Ammon's horn (tissue), 1 donor: ENCODE data around the gene ZNF35.
"Not testable (repeated sequence)": the region's sequence is repeated elsewhere in the genome, so short reads cannot be mapped to it uniquely, and the experiment has no call there.

Experiments
- DNase-seq: peaks from one replicate; pipeline ENCODE4 v3.0.0-alpha.2; 2016; ENCODE audit warnings: low spot score

Gene ZNF35

GRCh38 chr3:44648564-44649229 is at the start of gene ZNF35:
Gene ZNF35 (plus strand): TSS chr3:44648732. CDS start chr3:44651068, 2,336 bp downstream.
- peak; percentile 90 for DNase-seq

- no peak for DNase-seq
Measured at GRCh38 chr3:44601749-44602148, 46.8 kb upstream of the ZNF35 start.

GRCh38 chr3:44612678-44613077 is 35.9 kb upstream of the ZNF35 start:
- no peak for DNase-seq

GRCh38 chr3:44624749-44625480 is 23.6 kb upstream of the ZNF35 start, which contains the start of gene ZNF197:
Gene ZNF197 (plus strand): TSS chr3:44625036. CDS start chr3:44629155, 4,119 bp downstream.
- DNase-seq, result peak; percentile 94

DNA sequence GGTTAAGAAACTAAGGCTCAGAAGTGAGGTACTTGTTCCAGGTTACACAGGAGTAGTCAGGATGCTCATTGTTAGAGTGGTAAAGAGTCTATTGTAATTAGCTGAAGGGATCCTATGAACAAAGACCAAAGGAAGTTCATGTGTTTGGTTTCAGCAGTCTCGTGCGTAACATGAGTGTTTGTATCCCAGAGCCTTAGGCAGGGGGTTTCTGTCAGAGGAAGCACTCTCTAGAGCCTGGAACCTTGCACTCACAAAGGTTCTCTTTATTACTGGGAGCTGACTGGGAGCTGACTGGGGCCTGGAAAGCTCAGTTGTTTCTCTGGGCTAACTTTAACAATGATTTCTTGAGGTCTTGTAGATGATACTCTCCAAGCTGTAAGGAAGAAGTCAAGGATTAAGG is 19.8 kb upstream of the ZNF35 start:
- DNase-seq, result no peak

- DNase-seq, result no peak
Measured at GRCh38 chr3:44632193-44632592, 16.3 kb upstream of the ZNF35 start.

DNA sequence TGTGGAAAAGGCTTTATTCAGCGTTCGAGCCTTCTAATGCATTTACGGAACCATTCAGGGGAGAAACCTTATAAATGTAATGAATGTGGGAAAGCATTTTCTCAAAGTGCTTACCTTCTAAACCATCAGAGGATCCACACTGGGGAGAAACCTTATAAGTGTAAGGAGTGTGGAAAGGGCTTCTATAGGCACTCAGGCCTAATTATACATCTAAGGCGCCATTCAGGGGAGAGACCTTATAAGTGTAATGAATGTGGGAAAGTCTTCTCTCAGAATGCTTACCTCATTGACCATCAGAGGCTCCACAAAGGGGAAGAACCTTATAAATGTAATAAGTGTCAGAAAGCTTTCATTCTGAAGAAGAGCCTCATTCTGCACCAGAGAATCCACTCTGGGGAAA is 6.2 kb upstream of the ZNF35 start:
- no peak for DNase-seq

DNA sequence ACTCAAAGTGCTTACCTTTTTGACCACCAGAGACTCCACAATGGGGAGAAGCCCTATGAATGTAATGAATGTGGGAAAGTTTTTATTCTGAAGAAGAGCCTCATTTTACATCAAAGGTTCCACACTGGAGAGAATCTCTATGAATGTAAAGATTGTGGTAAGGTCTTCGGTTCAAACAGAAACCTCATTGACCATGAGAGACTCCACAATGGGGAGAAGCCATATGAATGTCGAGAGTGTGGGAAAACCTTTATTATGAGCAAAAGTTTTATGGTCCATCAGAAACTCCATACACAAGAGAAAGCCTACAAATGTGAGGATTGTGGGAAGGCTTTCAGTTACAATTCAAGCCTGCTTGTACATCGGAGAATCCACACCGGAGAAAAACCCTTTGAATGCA is 5.5 kb upstream of the ZNF35 start:
- no peak for DNase-seq

DNA sequence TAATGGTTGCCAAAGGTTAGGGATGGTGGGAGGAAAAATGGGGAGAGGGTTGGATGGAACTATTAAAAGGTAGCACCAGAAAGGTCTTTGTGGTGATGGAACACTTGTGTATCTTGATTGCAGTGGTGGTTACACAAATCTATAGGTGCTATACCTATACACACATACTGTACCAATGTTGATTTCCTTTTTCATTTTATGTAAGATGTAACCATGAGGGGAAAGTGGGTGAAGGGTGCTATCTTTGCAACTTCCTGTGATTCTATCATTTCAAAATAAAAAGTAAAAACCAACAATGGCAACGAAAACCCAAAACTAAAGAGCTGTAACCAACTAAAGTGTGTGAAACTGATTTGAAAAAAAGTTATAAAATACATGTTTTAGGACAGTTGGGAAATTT is 761 bp upstream of the ZNF35 start:
- DNase-seq, result no peak

- DNase-seq, result no peak
Measured at GRCh38 chr3:44649709-44650108, 1.2 kb downstream of the ZNF35 start.

GRCh38 chr3:44654039-44654438 is 5.5 kb downstream of the ZNF35 start:
- DNase-seq, result peak; percentile 47

DNA sequence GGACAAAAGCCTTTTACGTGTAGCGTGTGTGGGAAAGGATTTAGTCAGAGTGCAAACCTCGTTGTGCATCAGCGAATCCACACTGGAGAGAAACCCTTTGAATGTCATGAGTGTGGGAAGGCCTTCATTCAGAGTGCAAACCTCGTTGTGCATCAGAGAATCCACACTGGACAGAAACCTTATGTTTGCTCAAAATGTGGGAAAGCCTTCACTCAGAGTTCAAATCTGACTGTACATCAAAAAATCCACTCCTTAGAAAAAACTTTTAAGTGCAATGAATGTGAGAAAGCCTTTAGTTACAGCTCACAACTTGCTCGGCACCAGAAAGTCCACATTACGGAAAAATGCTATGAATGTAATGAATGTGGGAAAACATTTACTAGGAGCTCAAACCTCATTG is 10.5 kb downstream of the ZNF35 start:
- DNase-seq, result no peak

DNA sequence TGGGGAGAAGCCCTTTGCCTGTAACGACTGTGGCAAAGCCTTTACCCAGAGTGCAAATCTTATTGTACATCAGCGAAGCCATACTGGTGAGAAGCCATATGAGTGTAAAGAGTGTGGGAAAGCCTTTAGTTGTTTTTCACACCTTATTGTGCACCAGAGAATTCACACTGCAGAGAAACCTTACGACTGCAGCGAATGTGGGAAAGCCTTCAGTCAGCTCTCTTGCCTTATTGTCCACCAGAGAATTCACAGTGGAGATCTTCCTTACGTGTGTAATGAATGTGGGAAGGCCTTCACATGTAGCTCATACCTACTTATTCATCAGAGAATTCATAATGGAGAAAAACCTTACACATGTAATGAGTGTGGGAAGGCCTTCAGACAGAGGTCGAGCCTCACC is 10.9 kb downstream of the ZNF35 start:
- DNase-seq, result no peak

- no peak for DNase-seq
Measured at GRCh38 chr3:44661189-44661588, 12.7 kb downstream of the ZNF35 start.

- DNase-seq, result no peak
Measured at GRCh38 chr3:44665173-44665572, 16.6 kb downstream of the ZNF35 start.

DNA sequence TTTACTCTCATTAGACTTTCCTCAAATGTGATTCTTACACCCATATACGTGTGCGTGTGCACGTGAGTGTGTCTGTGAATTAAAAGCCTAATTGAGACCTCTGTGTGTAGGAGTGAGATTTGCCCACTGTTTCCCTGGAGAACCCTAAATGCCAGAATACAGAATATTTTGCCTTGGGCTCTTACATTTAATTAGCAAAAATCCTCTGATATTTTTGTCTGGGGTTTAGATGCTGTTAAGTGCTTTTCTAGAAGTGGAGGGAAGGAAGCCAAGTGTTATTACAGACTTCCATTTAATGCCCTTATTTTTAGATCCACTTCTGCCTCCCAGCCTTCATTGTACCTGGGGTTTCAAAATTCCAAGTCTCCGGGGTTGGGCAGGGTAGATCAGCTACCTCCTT is 17.8 kb downstream of the ZNF35 start:
- DNase-seq, result no peak

GRCh38 chr3:44669760-44670159 is 21.2 kb downstream of the ZNF35 start:
- no peak for DNase-seq

DNA sequence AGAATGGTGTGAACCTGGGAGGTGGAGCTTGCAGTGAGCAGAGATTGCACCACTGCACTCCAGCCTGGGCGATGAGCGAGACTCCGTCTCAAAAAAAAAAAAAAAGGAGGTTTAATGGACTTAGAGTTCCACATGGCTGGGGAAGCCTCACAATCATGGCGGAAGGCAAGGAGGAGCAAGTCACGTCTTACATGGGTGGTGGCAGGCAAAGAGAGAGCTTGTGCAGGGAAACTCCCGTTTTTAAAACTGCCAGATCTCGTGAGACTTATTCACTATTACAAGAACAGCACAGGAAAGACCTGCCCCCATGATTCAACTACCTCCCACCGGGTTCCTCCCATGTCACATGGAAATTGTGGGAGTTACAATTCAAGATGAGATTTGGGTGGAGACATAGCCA is 24.9 kb downstream of the ZNF35 start:
- DNase-seq, result not testable (repeated sequence)

GRCh38 chr3:44674211-44674610 is 25.7 kb downstream of the ZNF35 start:
- DNase-seq, result no peak

DNA sequence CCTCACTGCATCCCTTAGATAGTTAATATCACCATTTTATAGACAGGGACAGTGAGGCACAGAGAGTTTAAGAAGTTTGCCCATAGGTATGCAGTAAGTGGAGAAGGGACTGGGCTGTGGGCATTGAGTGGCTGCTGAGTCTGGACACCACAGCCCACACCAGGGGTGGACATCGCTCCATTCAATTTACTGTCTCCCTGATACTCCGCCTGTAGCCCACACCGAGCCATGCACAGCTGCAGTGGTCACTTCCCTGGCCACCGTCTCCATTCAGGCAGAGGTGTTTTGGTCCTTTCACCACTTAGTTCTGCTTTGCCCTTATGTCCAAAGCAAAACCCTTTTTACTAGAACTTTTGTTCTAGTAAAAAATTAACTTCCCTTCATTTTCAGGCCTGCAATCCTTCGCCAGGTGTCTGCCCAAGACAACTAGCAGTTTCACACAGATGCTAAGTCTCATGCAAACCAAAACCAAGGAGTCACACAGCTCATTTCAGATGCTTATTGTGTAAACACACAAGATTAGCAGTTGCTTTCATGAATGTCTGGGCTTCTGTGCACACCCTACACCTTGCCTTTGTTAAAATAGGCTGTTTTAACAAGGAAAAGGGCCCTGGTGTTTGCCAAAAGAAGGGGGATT is 30.1 kb downstream of the ZNF35 start:
- no peak for DNase-seq

DNA sequence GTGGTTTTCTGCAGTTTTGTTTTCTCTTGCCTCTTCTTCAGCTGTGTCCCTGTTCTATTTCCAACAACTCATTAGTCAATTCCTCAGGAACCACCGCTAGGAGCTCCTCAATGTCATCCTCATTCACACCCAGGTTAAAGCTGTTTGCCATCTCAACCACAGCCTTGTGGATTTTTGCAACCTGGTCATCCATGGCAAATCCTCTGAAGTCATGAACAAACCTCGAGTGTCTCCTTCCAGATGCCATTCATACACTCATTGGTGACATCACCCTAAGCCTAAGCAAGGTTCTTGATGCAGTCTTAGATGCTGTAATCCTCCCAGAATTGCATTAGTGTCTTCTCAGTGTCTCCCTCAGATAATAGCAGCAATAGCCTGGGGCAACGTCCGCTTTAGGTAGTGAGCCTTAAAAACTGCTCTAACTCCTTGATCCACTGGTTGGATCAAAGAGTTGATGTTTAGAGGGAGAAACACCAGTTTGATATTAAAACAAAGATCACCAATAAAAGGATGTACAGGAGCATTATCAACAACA is 32.5 kb downstream of the ZNF35 start:
- DNase-seq, result no peak

GRCh38 chr3:44682182-44682896 is 33.8 kb downstream of the ZNF35 start:
- no peak for DNase-seq
